ENCODE measurements around the gene ANKRD65. TPM values are rescaled to one million over a fixed set of nuclear protein-coding genes. Genes with fewer than 3 reads are reported as not detected.

Gene ANKRD65
- total RNA-seq, 1 experiment from 2014 or later, result 0.18 TPM

GRCh38 chr1:1439546-1440261 lies 18.6 kb upstream of the ANKRD65 start:
- Histone ChIP-seq H3K9me2 (replicated peaks; ENCODE audit: low read length) (no peaks in the 10 kb centered on the region), H3K4me1 (ENCODE audit: insufficient read depth, low read length) (peaks cover 17% of the 10 kb centered on the region), H3K27ac (ENCODE audit: low read length) (no peak overlapping the region), H2AFZ (ENCODE audit: low read length) (no peak overlapping the region), H3K9me3 (ENCODE audit: low read length) (no peaks in the 10 kb centered on the region), H3K36me3 (ENCODE audit: low read depth, low read length) (no peaks in the 10 kb centered on the region), H3K9ac (ENCODE audit: low read length) (no peak overlapping the region), H4K20me1 (ENCODE audit: low read length) (no peaks in the 10 kb centered on the region), H3K4me3 (ENCODE audit: low read length) (no peak overlapping the region), H3K27me3 (ENCODE audit: low read length) (no peaks in the 10 kb centered on the region), H3F3A (ENCODE audit: low read length, unreplicated experiment) (no peaks in the 10 kb centered on the region), H3K79me2 (ENCODE audit: low read length) (peaks cover 13% of the 10 kb centered on the region), H3K4me2 (ENCODE audit: low read length) (no peak overlapping the region)
- ChIA-PET POLR2A (ENCODE audit: unreplicated experiment) (no interaction called here), CTCF (interaction anchor here (0.9 to 1.7 kb wide), 2 partner anchors 24 to 38 kb away, joined by 4 to 11 read pairs; no protein-coding TSS in a partner anchor)
- no peak for ATAC-seq
- TF ChIP-seq EZH2 (IDR thresholded peaks at IDR 0.05; ENCODE audit: low read length, unreplicated experiment) (no peak), CTCF (conservative IDR thresholded peaks at IDR 0.05; ENCODE audit: low read depth, low read length) (no peak), EZH2phosphoT487 (IDR thresholded peaks at IDR 0.05; ENCODE audit: borderline replicate concordance, low read length) (no peak)
- no peak for DNase-seq
- intact Hi-C loops (cut with micrococcal nuclease), result no loop called here
- no TSS peak for BruUV-seq (replicated peaks)

- Histone ChIP-seq H4K20me1 (ENCODE audit: low read length) (no peaks in the 10 kb centered on the region), H3F3A (ENCODE audit: low read length, unreplicated experiment) (no peaks in the 10 kb centered on the region), H3K36me3 (ENCODE audit: low read depth, low read length) (no peaks in the 10 kb centered on the region), H3K9me2 (replicated peaks; ENCODE audit: low read length) (no peaks in the 10 kb centered on the region), H3K4me1 (ENCODE audit: insufficient read depth, low read length) (peaks cover 24% of the 10 kb centered on the region), H3K9me3 (ENCODE audit: low read length) (no peaks in the 10 kb centered on the region), H3K4me3 (ENCODE audit: low read length) (no peak overlapping the region), H3K27me3 (ENCODE audit: low read length) (no peaks in the 10 kb centered on the region), H2AFZ (ENCODE audit: low read length) (no peak overlapping the region), H3K9ac (ENCODE audit: low read length) (no peak overlapping the region), H3K79me2 (ENCODE audit: low read length) (peaks cover 13% of the 10 kb centered on the region), H3K27ac (ENCODE audit: low read length) (no peak overlapping the region), H3K4me2 (ENCODE audit: low read length) (no peak overlapping the region)
- DNase-seq, result no peak
- no TSS peak for BruUV-seq (replicated peaks)
- TF ChIP-seq CTCF (conservative IDR thresholded peaks at IDR 0.05; ENCODE audit: low read depth, low read length) (no peak), EZH2 (IDR thresholded peaks at IDR 0.05; ENCODE audit: low read length, unreplicated experiment) (no peak), EZH2phosphoT487 (IDR thresholded peaks at IDR 0.05; ENCODE audit: borderline replicate concordance, low read length) (no peak)
- POLR2A ChIA-PET (ENCODE audit: unreplicated experiment), result no interaction called here
- intact Hi-C loops (cut with micrococcal nuclease), result no loop called here
- no peak for ATAC-seq
- CTCF ChIA-PET, result no interaction called here
These were observed 17.7 kb upstream of the ANKRD65 start for GRCh38 chr1:1438531-1439381.
